GM18858 (cell line): ENCODE data around the gene FAM20A.
"Not testable (repeated sequence)": the region's sequence is repeated elsewhere in the genome, so short reads cannot be mapped to it uniquely, and the experiment has no call there.

Source experiments
- ATAC-seq: cut with Tn5 transposase; IDR thresholded peaks from one replicate; pipeline ENCODE4 v1.9.1; 2021; ENCODE audit not compliant: unreplicated experiment

FAM20A gene

DNA sequence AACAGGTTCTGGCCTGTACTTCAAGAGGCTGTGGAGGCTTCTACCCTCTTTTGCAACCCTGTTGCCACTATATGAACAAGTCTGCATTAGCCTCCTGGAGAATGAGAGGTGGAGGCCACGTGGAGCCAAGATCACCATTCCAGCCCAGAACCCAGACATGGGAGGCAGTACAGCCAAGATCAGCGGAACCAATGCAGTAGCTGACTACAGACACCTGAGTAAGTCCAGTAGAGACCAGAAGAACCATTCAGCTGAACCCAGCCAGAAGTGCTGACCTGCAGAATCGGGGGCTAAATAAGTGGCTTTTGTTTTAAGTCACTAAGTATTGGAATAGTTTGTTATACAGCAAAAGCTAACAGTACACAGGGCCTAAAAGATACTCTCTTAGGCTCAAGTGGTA, 12.1 kb downstream of the FAM20A start:
- ATAC-seq: no peak

- no peak for ATAC-seq
Measured at GRCh38 chr17:68588362-68588761, 12.8 kb downstream of the FAM20A start.

GRCh38 chr17:68587847-68588246, 13.3 kb downstream of the FAM20A start:
- no peak for ATAC-seq

DNA sequence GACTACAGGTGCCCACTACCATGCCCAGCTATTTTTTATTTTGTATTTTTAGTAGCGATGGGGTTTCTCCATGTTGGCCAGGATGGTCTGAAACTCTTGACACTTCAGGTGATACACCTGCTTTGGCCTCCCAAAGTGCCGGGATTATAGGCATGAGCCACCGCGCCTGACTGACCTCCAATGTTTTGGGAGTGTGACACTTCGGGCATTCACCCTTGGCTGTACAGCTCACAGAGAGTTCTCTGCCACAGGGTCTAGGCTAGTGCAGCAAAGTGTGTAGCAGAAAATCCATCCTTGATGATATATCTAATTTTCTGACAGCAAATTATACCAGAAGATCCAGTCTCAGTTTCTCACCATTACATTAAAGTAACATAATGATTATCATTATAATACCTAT, 14.1 kb downstream of the FAM20A start:
- no peak for ATAC-seq

DNA sequence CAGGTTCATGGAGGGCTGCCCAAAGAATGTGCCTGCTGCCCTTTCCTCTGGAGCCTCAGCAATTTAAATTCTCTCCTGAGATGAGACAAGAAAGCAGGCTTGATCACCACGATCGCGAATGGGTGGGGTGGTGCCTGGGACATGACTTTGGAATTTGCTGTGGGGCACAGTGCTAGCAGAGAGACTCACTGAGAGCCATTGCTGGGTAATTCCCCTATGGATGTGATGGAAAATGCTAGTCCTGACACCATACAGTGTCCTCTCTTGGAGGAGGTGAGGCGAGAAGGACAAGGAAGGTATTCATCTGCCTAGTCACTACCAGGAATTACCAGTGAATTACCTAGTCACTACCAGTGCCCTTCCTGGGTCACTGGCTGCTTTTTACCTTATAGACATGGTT, 15.5 kb downstream of the FAM20A start:
- ATAC-seq: no peak

GRCh38 chr17:68584581-68585303, 16.4 kb downstream of the FAM20A start:
- ATAC-seq: no peak

GRCh38 chr17:68582867-68583266, 18.3 kb downstream of the FAM20A start:
- ATAC-seq: not testable (repeated sequence)

DNA sequence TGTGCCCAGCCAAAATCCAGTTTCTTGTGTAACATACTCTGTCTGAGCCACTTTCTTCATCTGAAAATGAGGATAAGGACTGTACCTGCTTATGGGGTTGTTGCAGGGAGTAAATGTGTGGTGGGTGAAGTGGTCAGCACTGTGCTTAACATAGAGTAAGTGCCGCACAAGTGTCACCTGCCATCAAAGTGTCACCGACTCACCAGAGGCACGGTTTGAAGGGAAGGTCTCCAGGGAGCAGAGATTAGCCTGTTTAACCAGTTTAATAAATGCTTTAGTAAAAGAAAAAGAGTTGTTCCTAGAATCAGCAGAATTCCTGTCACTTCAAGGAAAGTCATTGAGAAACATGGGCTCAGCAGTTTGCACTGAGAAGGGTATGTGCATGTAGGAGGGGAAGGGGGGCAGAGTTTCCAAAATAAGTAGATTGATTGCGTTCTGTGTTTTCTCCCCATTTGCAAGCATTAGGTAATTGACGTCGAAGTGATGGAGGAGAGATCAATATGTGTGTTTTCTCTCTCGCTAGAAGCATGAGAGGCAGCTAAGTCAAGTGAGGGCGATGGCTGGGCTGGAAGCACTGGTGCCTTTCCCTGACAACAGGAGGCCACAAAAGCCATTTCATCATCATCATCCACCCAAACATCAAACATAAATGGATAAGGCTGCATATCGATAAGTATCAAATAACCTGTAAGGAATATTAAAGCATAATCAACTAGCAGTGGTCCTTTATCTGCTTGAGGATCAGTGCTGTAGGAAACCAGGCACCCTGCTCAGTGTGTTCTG, 19.1 kb downstream of the FAM20A start:
- ATAC-seq: no peak

GRCh38 chr17:68580236-68580770, 20.9 kb downstream of the FAM20A start:
- ATAC-seq: no peak

GRCh38 chr17:68579194-68579927, 21.8 kb downstream of the FAM20A start:
- ATAC-seq: no peak

GRCh38 chr17:68578236-68578635, 22.9 kb downstream of the FAM20A start:
- ATAC-seq: no peak

GRCh38 chr17:68577497-68577821, 23.7 kb downstream of the FAM20A start:
- no peak for ATAC-seq

- ATAC-seq: no peak
Measured at GRCh38 chr17:68576811-68577496, 24.2 kb downstream of the FAM20A start.

- ATAC-seq: no peak
Measured at GRCh38 chr17:68576137-68576536, 25.0 kb downstream of the FAM20A start.

GRCh38 chr17:68573338-68573737, 27.8 kb downstream of the FAM20A start:
- no peak for ATAC-seq

DNA sequence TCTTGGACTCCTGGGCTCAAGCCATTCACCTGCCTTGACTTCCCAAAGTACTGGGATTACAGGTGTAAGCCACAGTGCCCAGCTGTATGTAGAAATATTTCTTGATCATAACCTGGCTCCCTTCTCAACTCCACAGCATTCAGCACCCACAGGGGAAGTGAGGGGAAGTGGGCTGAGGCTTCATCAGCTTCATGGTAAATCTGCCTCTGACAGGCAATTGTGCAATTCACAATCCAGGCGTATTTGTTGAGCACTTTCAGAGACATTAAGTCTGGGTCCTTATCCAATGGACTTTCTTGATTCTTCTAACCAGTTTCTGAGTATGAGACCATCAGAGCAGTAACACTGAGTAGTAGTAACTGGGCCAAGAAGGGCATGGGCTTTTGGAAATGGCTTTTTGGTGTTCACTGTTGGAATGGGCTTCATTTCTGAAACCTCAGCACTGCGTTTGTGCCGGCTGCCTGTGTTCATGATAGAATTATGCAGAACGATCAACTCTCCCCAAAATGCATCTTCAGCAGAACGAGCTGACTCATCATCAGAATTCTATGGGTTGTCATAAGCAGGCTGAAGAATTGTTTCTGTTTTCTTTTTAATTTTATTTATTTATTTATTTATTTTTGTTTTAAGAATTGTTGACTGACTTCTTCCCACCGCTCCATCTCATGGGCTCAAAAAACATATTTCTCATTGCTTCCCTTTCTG, 28.9 kb downstream of the FAM20A start:
- ATAC-seq: no peak

DNA sequence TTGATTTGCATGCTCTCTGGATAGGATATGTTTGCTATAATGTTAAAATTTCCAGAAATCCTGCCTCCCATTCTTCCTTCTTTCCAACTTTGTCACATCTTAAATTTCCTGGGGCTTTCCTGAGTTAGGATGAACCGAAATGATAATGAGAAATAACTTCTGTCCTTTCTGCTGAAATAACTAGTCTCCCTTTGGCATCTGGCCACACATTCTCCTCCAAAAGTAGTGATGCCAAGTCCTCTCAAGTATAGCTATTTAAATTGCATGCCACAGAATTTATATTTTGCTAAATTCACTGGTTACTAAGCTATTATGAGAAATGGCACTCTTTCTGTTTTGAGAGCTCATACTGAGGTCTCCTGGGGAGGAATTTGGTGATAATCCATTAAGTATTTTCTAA, 30.6 kb downstream of the FAM20A start:
- ATAC-seq: no peak

DNA sequence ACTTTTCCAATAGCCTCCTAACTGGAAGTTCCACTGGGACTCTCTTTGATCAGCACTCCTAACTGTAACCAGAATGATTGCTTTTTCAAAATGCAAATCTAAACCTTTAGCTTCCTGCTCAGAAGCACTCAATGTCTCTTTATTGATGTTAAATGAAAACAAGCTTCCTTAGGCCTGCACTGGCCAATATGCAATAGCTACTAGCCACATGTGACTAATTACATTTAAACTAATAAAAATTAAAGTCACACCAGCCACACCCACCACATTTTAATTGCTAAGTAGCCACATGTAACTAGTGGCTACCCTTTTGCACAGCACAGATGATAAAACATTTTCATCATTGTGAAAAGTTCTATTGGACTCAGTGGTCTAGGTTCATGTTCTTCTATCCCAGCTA, 31.8 kb downstream of the FAM20A start:
- ATAC-seq: no peak

DNA sequence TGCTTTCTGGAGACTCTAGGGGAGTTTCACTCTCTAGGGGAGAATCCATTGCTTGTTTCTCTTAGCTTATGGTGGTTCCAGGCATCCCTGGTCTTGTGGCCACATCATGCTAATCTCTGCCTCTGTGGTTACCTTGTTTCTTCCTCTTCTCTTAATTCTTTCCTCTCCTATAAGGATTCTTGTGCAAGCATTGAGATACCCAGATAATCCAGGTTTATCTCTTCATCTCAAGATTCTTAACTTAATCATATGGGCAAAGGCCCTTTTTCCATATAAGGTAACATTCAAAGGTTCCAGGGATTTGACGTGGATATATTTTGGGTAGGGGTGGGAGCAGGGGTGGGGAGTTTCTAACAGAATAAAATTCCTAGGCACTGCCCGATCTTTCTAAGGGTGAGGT, 32.6 kb downstream of the FAM20A start:
- no peak for ATAC-seq

DNA sequence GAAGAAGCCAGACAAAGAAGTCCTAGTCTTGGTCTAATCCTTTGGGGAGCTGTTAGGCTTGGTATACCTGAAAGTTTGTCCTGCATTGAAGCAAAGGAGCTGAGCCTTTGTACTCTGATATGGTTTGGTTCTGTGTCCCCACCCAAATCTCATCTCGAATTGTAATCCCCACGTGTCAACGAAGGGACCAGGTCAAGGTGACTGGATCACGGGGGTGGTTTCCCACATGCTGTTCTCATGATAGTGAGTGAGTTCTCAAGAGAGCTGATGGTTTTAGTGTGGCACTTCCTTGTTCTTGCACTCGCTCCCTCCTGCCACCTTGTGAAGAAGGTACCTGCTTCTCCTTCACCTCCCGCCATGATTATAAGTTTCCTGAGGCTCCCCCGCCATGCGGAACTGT, 33.6 kb downstream of the FAM20A start:
- no peak for ATAC-seq

GRCh38 chr17:68567035-68567434, 34.1 kb downstream of the FAM20A start:
- no peak for ATAC-seq
